Neural cell (in vitro differentiated cells): Measurements from ENCODE around the gene LRRC30. TPM values are rescaled to one million over a fixed set of nuclear protein-coding genes. Genes with fewer than 3 reads are reported as not detected.

Experiments used
- H2AFZ ChIP-seq: fragments of 200-600, 300-800 bp; sonication (generic), shearing (Covaris generic); 2 replicates; pipeline ENCODE4 v1.6.0; 2014; ENCODE audit warnings: low read depth, mild to moderate bottlenecking, antibody characterized with exemption, low read length, moderate library complexity
- H3F3A ChIP-seq: fragments of 200-600 bp; shearing (Covaris generic); 2 replicates; pipeline ENCODE4 v1.6.1; 2016; ENCODE audit warnings: mild to moderate bottlenecking, moderate library complexity, mixed read lengths, antibody characterized with exemption, low read length; ENCODE audit not compliant: insufficient read depth, poor library complexity, severe bottlenecking
- H3K27ac ChIP-seq: fragments of 200-600, 300-800 bp; sonication (generic), shearing (Covaris generic); 2 replicates; pipeline ENCODE4 v1.5.1; 2014; ENCODE audit warnings: mild to moderate bottlenecking, low read length, moderate library complexity
- H3K27me3 ChIP-seq: fragments of 300-800, 200-600 bp; sonication (generic), shearing (Covaris generic); 2 replicates; pipeline ENCODE4 v1.6.0; 2014; ENCODE audit warnings: mild to moderate bottlenecking, low read depth, low read length, moderate library complexity; ENCODE audit not compliant: insufficient read depth
- H3K36me3 ChIP-seq: fragments of 300-800, 200-600 bp; sonication (generic), shearing (Covaris generic); 2 replicates; pipeline ENCODE4 v1.5.1; 2014; ENCODE audit warnings: mild to moderate bottlenecking, antibody characterized with exemption, low read length, moderate library complexity; ENCODE audit not compliant: insufficient read depth
- H3K4me2 ChIP-seq: fragments of 300-800, 200-600 bp; sonication (generic), shearing (Covaris generic); 2 replicates; pipeline ENCODE4 v1.6.0; 2014; ENCODE audit warnings: mild to moderate bottlenecking, low read length
- H3K4me3 ChIP-seq: fragments of 300-800, 200-600 bp; sonication (generic), shearing (Covaris generic); 2 replicates; pipeline ENCODE4 v1.5.1; 2014; ENCODE audit warnings: mild to moderate bottlenecking, low read length, moderate library complexity
- H3K79me2 ChIP-seq: fragments of 200-600 bp; shearing (Covaris generic); replicated peaks from 2 replicates; pipeline ENCODE4 v1.6.0; 2014; ENCODE audit warnings: mild to moderate bottlenecking, low read length, moderate library complexity; ENCODE audit not compliant: insufficient read depth
- H3K9ac ChIP-seq: fragments of 300-800, 200-600 bp; sonication (generic), shearing (Covaris generic); 2 replicates; pipeline ENCODE4 v1.6.1; 2016; ENCODE audit warnings: mild to moderate bottlenecking, low read length, mixed read lengths
- H3K9me2 ChIP-seq: fragments of 200-600 bp; shearing (Covaris generic); 2 replicates; pipeline ENCODE4 v1.6.1; 2016; ENCODE audit warnings: mild to moderate bottlenecking, low read length, mixed read lengths; ENCODE audit not compliant: insufficient read depth
- H3K9me3 ChIP-seq: fragments of 200-600, 300-800 bp; sonication (generic), shearing (Covaris generic); 2 replicates; pipeline ENCODE4 v1.6.1; 2016; ENCODE audit warnings: mild to moderate bottlenecking, mixed run types, low read length, moderate library complexity, mixed read lengths
- H4K20me1 ChIP-seq: fragments of 200-600 bp; shearing (Covaris generic); 2 replicates; pipeline ENCODE4 v1.6.1; 2016; ENCODE audit warnings: mild to moderate bottlenecking, mixed run types; ENCODE audit not compliant: insufficient read depth
- CTCF ChIP-seq: fragments of 450-650 bp; IDR thresholded peaks from 2 replicates; pipeline ENCODE4 v1.5.1; 2014; ENCODE audit warnings: antibody characterized with exemption, mild to moderate bottlenecking, moderate library complexity; ENCODE audit not compliant: poor library complexity, severe bottlenecking
- EP300 ChIP-seq: fragments of 450-650 bp; conservative IDR thresholded peaks from 2 replicates; pipeline ENCODE4 v1.6.1; 2014; ENCODE audit warnings: antibody characterized with exemption, mild to moderate bottlenecking, moderate library complexity; ENCODE audit not compliant: poor library complexity, severe bottlenecking
- EZH2 ChIP-seq: fragments of 200-600, 300-800 bp; shearing (Covaris generic), sonication (generic); IDR thresholded peaks from 2 replicates; pipeline ENCODE4 v1.6.1; 2014; ENCODE audit warnings: antibody characterized with exemption, low read length, borderline replicate concordance, mild to moderate bottlenecking; ENCODE audit not compliant: insufficient read depth, poor library complexity, severe bottlenecking
- MXI1 ChIP-seq: fragments of 450-650 bp; conservative IDR thresholded peaks from 2 replicates; pipeline ENCODE4 v1.6.1; 2014; ENCODE audit warnings: antibody characterized with exemption, mild to moderate bottlenecking; ENCODE audit not compliant: poor library complexity, severe bottlenecking
- POLR2AphosphoS5 ChIP-seq: IDR thresholded peaks from 2 replicates; pipeline ENCODE4 v1.6.1; 2012
- RAD21 ChIP-seq: fragments of 450-650 bp; conservative IDR thresholded peaks from 2 replicates; pipeline ENCODE4 v1.6.1; 2014; ENCODE audit warnings: antibody characterized with exemption, mild to moderate bottlenecking, moderate library complexity
- REST ChIP-seq: IDR thresholded peaks from 2 replicates; pipeline ENCODE4 v1.6.1; 2012; ENCODE audit warnings: borderline replicate concordance
- SMC3 ChIP-seq: fragments of 450-650 bp; conservative IDR thresholded peaks from 2 replicates; pipeline ENCODE4 v1.6.1; 2014; ENCODE audit warnings: antibody characterized with exemption, mild to moderate bottlenecking, moderate library complexity; ENCODE audit not compliant: poor library complexity
- TAF1 ChIP-seq: IDR thresholded peaks from 2 replicates; pipeline ENCODE4 v1.6.1; 2012; ENCODE audit warnings: low read depth
- polyA plus RNA-seq: library from polyadenylated mRNA; depleted of rRNA; stranded (reverse); fragments of >200 nt; gene quantifications from 2 replicates; pipeline ENCODE4 v1.2.3, GENCODE V29; 2014

The LRRC30 gene
- polyA plus RNA-seq, 1 donor from 2014 or later: not detected

- H4K20me1 ChIP-seq: no peaks in the 10 kb centered on the region
These were observed 33.0 kb upstream of the LRRC30 start for GRCh38 chr18:7197854-7198253.

GRCh38 chr18:7198326-7198725 lies 32.6 kb upstream of the LRRC30 start:
- H4K20me1 ChIP-seq: no peaks in the 10 kb centered on the region
- no peaks in the 10 kb centered on the region for H3K36me3 ChIP-seq
- no peaks in the 10 kb centered on the region for H3K9me2 ChIP-seq
- H3K4me3 ChIP-seq: no peak overlapping the region
- no peaks in the 10 kb centered on the region for H3K79me2 ChIP-seq
- H3K9me3 ChIP-seq: no peaks in the 10 kb centered on the region
- no peaks in the 10 kb centered on the region for H3F3A ChIP-seq
- no peaks in the 10 kb centered on the region for H3K27me3 ChIP-seq
- no peak overlapping the region for H3K27ac ChIP-seq
- H3K4me2 ChIP-seq: no peak overlapping the region
- no peak overlapping the region for H3K9ac ChIP-seq
- no peak overlapping the region for H2AFZ ChIP-seq
- no peak for TF ChIP-seq CTCF
- TF ChIP-seq REST: no peak
- TF ChIP-seq POLR2AphosphoS5: no peak
- TF ChIP-seq EP300: no peak
- TF ChIP-seq RAD21: no peak
- TF ChIP-seq MXI1: no peak

More at GRCh38 chr18:7197854-7198253, 33.0 kb upstream of the LRRC30 start:
- Histone ChIP-seq H2AFZ (no peak overlapping the region), H3K4me3 (no peak overlapping the region), H3K27ac (no peak overlapping the region), H3K4me2 (no peak overlapping the region), H3K9me2 (no peaks in the 10 kb centered on the region), H3K36me3 (no peaks in the 10 kb centered on the region), H3K9ac (no peak overlapping the region), H3F3A (no peaks in the 10 kb centered on the region), H3K9me3 (no peaks in the 10 kb centered on the region), H3K27me3 (no peaks in the 10 kb centered on the region), H3K79me2 (no peaks in the 10 kb centered on the region)
- TF ChIP-seq RAD21 (no peak), TAF1 (no peak), REST (no peak), POLR2AphosphoS5 (no peak), CTCF (no peak), MXI1 (no peak), EZH2 (no peak), SMC3 (no peak), EP300 (no peak)
